Prostate gland (tissue), 2 donors: ENCODE data around the gene GLP1R.

ENCODE experiments used
- POLR2AphosphoS5 ChIP-seq: sonication (generic); formaldehyde crosslinking; IDR thresholded peaks from one replicate; pipeline ENCODE4 v1.6.1; 2017; ENCODE audit warnings: antibody characterized with exemption
- TF ChIP-seq, protein P1 (sequence below), 4 experiments: fragments of 200-600 bp in 2 of 4; fragments of 450-650 bp in 2 of 4; sonication (generic) in 2 of 4; IDR thresholded peaks; 1 replicate in 3 of 4; 2 replicates in 1 of 4; pipeline ENCODE4 v1.5.1; 2016 to 2019; ENCODE audit warnings: antibody characterized with exemption in 4 of 4, mild to moderate bottlenecking in 2 of 4, moderate library complexity in 2 of 4

DNA sequence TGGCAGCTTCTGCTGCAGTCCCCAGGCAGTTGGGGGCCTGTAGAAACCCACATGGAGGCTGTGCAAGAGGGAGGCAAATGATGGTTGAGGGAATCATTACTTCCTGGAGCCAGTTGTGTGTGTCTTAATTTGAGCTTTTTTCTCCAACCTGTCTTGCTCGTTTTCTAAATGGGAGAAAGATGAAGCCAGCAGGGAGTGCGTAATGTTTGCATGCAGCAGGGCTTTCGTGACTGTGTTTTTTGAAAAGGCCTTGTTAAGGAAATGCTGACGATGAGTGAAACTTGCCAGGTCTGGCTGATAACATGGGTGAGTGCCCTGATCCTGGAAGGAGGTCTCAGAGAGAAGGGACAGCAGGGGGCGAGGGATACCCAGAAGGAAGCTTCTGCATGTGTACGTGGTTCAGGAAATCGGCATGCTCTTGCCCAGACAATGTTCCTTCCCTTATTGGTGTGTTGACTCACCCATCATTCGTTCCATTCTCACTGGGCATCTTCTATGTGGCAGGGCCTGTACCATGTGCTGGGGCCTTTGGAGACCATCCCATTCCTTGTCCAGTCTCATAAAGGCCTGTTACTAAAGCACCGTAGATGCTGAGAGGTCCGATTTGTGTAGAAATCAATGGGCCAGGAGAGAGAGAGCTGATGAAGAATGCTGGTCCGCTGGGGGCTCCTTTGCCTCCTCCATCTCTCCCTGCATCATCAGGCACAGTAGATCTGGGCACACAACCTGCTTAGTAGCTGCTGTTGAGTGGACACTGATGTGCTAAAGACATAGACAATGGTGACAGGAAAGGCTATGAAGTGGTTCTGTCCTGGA lies 27.4 kb downstream of the GLP1R start:
- TF ChIP-seq POLR2AphosphoS5: no peak
- TF ChIP-seq, protein P1, sequence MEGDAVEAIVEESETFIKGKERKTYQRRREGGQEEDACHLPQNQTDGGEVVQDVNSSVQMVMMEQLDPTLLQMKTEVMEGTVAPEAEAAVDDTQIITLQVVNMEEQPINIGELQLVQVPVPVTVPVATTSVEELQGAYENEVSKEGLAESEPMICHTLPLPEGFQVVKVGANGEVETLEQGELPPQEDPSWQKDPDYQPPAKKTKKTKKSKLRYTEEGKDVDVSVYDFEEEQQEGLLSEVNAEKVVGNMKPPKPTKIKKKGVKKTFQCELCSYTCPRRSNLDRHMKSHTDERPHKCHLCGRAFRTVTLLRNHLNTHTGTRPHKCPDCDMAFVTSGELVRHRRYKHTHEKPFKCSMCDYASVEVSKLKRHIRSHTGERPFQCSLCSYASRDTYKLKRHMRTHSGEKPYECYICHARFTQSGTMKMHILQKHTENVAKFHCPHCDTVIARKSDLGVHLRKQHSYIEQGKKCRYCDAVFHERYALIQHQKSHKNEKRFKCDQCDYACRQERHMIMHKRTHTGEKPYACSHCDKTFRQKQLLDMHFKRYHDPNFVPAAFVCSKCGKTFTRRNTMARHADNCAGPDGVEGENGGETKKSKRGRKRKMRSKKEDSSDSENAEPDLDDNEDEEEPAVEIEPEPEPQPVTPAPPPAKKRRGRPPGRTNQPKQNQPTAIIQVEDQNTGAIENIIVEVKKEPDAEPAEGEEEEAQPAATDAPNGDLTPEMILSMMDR (IDR thresholded peaks at IDR 0.05): no peak
